HG03095 (cell line): ENCODE measurements around the gene CCL18.
"Not testable (repeated sequence)": the region's sequence is repeated elsewhere in the genome, so short reads cannot be mapped to it uniquely, and the experiment has no call there.

Experiments used
- ATAC-seq: cut with Tn5 transposase; IDR thresholded peaks from one replicate; pipeline ENCODE4 v1.9.1; 2021; ENCODE audit warnings: moderate library complexity; ENCODE audit not compliant: unreplicated experiment

Gene CCL18

DNA sequence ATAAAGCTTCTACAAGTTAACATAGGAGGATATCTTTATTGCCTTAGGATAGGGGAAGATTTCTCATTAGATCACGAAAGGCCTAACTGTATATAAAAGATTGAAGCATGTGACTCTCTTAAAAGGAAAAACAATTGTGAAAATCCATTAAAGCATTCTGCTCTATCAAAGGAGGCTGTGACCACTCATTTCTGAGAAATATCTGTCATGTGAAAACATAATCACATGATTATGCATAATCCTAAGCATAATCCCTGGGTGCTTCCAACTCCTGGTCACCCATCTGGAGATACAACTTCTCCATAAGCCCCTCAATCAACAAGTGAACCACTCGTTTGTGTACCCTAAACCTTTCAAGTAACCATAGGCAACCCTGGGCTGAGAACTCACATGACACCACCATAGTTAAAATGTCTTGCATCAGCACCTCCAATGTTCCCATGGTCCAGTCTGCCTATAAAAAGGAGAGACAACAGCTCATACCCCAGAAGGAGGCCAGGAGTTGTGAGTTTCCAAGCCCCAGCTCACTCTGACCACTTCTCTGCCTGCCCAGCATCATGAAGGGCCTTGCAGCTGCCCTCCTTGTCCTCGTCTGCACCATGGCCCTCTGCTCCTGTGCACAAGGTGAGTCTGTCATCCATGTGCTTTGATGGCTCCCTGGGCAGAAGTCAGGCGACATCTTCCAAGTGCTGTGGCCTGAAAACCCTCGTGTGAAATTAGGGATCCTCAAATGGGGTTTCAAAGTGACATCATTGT lies at the start of gene CCL18:
Gene CCL18, plus strand, starts transcription at position 487 of the 756 bp plus-strand sequence. Its CDS starts 71 bp downstream, at position 558.
- ATAC-seq, result no peak

GRCh38 chr17:36014946-36015345 lies 49.1 kb upstream of the CCL18 start:
- no peak for ATAC-seq

GRCh38 chr17:36015895-36016294 lies 48.2 kb upstream of the CCL18 start:
- not testable (repeated sequence) for ATAC-seq

DNA sequence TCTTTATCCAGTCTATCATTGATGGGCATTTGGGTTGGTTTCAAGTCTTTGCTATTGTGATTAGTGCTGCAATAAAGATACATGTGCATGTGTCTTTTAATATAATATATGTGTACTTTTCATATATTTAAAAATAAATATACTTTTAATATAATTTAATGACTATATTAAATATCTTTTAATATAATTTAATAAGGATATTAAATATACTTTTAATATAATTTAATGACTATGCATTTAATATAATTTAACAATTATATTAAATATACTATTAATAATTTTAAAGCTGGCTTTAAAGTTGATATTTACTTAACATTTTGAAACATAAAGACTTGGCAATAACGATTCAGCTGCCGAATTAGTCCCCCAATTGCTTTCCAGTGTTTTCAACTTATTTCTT lies 47.5 kb upstream of the CCL18 start:
- no peak for ATAC-seq

DNA sequence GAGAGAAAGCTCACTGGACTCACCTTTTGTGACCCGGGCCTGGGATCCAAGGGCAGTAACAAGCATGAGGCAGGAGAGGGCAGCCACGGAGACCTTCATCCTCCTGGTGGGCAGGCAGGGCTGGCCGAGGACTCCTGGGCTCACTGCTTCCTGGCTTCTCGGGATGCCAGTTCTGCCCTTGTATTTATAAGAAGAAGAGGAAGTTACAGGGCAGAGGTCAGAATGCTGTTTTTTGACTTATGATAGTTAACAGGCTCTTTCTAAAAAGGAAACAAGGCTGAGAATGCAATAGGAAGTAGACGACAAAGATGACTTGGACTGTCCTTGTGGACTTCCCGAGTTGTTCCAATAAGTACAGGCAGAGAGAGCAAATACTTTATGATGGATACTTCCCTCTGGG lies 46.3 kb upstream of the CCL18 start, which contains the start of gene CCL23:
Gene CCL23, minus strand, starts transcription at position 174 of the 400 bp plus-strand sequence. Its CDS starts 75 bp downstream, at position 99.
- ATAC-seq, result no peak

DNA sequence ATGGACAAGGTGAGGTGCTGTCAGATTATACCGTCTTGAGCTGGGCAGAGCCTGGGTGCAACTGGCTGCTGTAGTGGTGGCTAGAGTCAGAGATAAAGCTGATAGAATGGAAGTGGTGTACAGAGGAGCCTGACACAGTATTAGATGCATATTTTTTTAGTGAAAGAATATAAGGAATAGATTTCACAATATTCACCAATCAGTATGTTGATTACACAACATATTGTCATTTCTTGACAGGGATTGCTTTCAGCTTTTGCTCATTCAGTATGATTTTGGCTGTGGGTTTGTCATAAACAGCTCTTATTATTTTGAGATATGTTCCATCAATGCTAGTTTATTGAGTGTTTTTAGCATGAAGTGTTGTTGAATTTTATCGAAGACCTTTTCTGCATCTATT lies 44.6 kb upstream of the CCL18 start:
- no peak for ATAC-seq

GRCh38 chr17:36024106-36024869 lies 39.8 kb upstream of the CCL18 start:
- no peak for ATAC-seq

- ATAC-seq, result no peak
These were observed 36.3 kb upstream of the CCL18 start for GRCh38 chr17:36027761-36028160.

DNA sequence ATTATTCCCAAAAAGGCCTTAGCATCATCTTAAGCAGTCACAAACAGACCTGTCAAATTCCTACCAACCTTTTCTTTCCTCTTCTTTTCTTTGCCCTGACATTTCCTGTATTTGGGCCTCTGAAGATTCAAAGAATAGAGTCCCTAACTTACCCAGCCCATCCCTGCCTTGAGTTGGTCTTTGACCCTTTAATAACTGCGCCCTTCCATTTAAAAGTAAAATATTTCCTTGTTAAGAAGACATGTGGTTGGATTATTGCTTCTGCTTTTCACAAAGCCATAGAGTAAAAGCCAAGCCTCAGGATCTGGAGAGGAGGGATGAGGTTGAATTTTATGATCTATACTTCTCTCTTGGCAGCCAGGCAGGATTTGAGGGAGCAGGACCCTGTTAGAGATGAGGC lies 33.1 kb upstream of the CCL18 start:
- no peak for ATAC-seq

GRCh38 chr17:36034127-36034526 lies 29.9 kb upstream of the CCL18 start:
- no peak for ATAC-seq

- no peak for ATAC-seq
These were observed 27.8 kb upstream of the CCL18 start for GRCh38 chr17:36036235-36036634.

DNA sequence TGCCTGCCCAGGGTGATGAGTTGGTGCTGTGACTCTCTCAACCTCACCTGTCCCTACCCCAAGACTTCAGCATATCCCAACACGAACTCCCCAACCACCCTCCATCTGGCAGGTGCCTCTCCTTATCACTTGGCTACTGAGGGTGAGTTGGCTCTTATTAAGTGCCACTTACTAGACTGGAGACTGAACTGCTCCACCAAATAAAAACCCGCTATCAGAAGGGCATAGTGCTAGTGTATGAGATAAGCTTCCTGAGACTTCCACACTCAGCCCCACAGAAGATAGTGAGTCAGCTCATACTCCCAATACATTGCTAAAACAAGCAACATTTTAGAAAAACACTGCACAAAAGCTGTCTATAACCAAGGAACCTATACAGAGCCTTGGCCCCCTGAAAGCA lies 16.0 kb upstream of the CCL18 start:
- ATAC-seq, result no peak

- no peak for ATAC-seq
These were observed 14.4 kb upstream of the CCL18 start for GRCh38 chr17:36049643-36050042.

DNA sequence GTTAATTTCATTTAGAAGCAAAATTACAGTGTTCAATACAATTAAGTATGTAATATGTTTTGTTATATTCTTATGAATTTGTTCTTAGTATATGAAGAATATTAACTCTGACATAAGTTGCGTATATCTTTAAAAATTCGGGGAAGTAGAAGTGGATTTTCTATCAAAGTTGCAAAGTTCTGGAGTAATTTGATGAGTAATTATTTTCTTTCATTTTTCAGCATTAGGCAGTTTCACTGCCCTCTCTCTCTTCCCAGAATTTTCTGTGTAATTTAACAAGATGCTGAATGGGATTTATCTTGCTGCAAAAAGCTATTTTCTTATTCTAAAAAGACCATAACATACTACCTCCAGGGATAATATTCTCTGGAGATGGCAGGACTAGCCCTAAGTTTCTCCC lies 8.9 kb upstream of the CCL18 start:
- no peak for ATAC-seq

GRCh38 chr17:36055921-36056520 lies 8.1 kb upstream of the CCL18 start:
- ATAC-seq, result no peak

- no peak for ATAC-seq
These were observed 6.2 kb upstream of the CCL18 start for GRCh38 chr17:36057911-36058310.

GRCh38 chr17:36059406-36059805 lies 4.7 kb upstream of the CCL18 start:
- no peak for ATAC-seq

- no peak for ATAC-seq
These were observed 3.3 kb upstream of the CCL18 start for GRCh38 chr17:36060816-36061215.

- ATAC-seq, result no peak
These were observed 2.4 kb downstream of the CCL18 start for GRCh38 chr17:36066365-36066985.

GRCh38 chr17:36068524-36068923 lies 4.5 kb downstream of the CCL18 start:
- no peak for ATAC-seq

- no peak for ATAC-seq
These were observed 5.1 kb downstream of the CCL18 start for GRCh38 chr17:36069136-36069535.
